OCI-LY3 (cell line): ENCODE measurements around the gene PCARE.
A peak's percentile ranks its signal among the peaks of the same experiment; 100 is the strongest.

Experiments used
- H2AFZ ChIP-seq: fragments of 200-600, 300-600 bp; shearing (Covaris generic); 2 replicates; pipeline ENCODE4 v1.6.0; 2014; ENCODE audit warnings: antibody characterized with exemption, low read depth, low read length
- H3K27ac ChIP-seq: fragments of 200-600, 300-600 bp; sonication (generic); 2 replicates; pipeline ENCODE4 v1.5.1; 2014; ENCODE audit warnings: mild to moderate bottlenecking, low read length, moderate library complexity, mixed read lengths
- H3K27me3 ChIP-seq: fragments of 200-600, 300-600 bp; sonication (generic); 2 replicates; pipeline ENCODE4 v1.6.1; 2014; ENCODE audit warnings: low read depth, low read length, mixed read lengths
- H3K36me3 ChIP-seq: fragments of 200-600, 300-600 bp; sonication (generic); replicated peaks from 2 replicates; pipeline ENCODE3; 2014; ENCODE audit warnings: low read depth, low read length, mixed read lengths
- H3K4me1 ChIP-seq: fragments of 300-600, 200-600 bp; sonication (generic); 2 replicates; pipeline ENCODE4 v1.6.1; 2014; ENCODE audit warnings: low read length, mixed read lengths
- H3K4me2 ChIP-seq: fragments of 200-600, 300-600 bp; sonication (generic); 2 replicates; pipeline ENCODE4 v1.6.1; 2014; ENCODE audit warnings: low read length, mixed read lengths
- H3K4me3 ChIP-seq: fragments of 300-600, 200-600 bp; sonication (generic); 2 replicates; pipeline ENCODE4 v1.5.1; 2014; ENCODE audit warnings: antibody characterized with exemption, mild to moderate bottlenecking, low read length, moderate library complexity
- H3K79me2 ChIP-seq: fragments of 300-600, 200-600 bp; shearing (Covaris generic); 2 replicates; pipeline ENCODE4 v1.6.1; 2014; ENCODE audit warnings: mild to moderate bottlenecking, low read length, mixed read lengths
- H3K9ac ChIP-seq: fragments of 300-600, 200-600 bp; shearing (Covaris generic); 2 replicates; pipeline ENCODE4 v1.6.0; 2014; ENCODE audit warnings: mild to moderate bottlenecking, low read length, moderate library complexity
- H3K9me3 ChIP-seq: fragments of 200-600, 300-600 bp; shearing (Covaris generic); 2 replicates; pipeline ENCODE4 v1.6.1; 2014; ENCODE audit warnings: low read length, mixed read lengths; ENCODE audit not compliant: insufficient read depth
- H4K20me1 ChIP-seq: fragments of 200-600, 300-600 bp; sonication (generic); 2 replicates; pipeline ENCODE4 v1.6.1; 2016; ENCODE audit warnings: low read length, mixed read lengths; ENCODE audit not compliant: insufficient read depth
- EZH2phosphoT487 ChIP-seq: fragments of 200-600 bp; shearing (Covaris generic); IDR thresholded peaks from 2 replicates; pipeline ENCODE4 v1.6.1; 2018; ENCODE audit warnings: antibody characterized with exemption, mixed run types, low read depth
- TF ChIP-seq, protein P1 (sequence below): fragments of 200-600, 300-600 bp; sonication (generic); IDR thresholded peaks from 2 replicates; pipeline ENCODE4 v1.5.1; 2014; ENCODE audit warnings: antibody characterized with exemption, low read length, low read depth

The PCARE gene

DNA sequence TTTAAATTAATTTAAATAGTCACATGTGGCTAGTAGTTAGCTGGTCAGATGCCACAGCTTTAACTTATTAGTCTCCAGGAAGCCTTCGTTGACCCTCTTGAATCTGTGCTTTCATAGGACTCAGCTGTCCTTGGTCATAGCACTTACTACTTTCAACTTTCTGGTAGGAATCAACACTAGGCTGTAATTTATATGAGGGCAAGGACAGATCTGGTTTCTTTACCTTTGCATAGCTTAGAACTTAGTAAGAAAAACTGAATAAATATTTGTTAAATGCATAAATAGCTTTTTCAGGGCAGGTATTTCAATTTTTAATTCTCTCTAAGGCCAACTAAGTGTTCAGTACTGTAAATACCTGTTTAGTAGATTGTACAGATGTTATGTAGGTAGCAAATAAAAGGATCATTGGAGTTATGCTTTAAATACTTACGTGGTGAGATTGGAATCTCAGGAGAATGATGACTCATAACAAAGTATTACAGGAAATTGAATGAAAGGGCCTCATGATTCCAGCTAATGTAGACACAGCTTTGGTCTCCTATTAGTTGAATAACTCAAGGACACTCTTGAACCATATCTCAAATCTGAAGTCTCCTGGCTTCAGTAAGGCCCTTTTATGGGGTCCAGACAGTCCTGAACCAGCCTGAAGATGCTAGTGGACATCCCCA is 43.4 kb upstream of the PCARE start:
- Histone ChIP-seq H3K79me2 (peaks cover 4% of the 10 kb centered on the region), H3K27ac (no peak overlapping the region), H3K4me3 (no peak overlapping the region), H3K4me2 (no peak overlapping the region), H2AFZ (no peak overlapping the region), H3K36me3 (peaks cover 2% of the 10 kb centered on the region), H4K20me1 (no peaks in the 10 kb centered on the region), H3K4me1 (peaks cover 3% of the 10 kb centered on the region; the same call in 1 of the 2 replicates), H3K9me3 (no peaks in the 10 kb centered on the region), H3K27me3 (peaks cover 6% of the 10 kb centered on the region; the same call in 1 of the 2 replicates), H3K9ac (no peak overlapping the region)
- TF ChIP-seq, protein P1, sequence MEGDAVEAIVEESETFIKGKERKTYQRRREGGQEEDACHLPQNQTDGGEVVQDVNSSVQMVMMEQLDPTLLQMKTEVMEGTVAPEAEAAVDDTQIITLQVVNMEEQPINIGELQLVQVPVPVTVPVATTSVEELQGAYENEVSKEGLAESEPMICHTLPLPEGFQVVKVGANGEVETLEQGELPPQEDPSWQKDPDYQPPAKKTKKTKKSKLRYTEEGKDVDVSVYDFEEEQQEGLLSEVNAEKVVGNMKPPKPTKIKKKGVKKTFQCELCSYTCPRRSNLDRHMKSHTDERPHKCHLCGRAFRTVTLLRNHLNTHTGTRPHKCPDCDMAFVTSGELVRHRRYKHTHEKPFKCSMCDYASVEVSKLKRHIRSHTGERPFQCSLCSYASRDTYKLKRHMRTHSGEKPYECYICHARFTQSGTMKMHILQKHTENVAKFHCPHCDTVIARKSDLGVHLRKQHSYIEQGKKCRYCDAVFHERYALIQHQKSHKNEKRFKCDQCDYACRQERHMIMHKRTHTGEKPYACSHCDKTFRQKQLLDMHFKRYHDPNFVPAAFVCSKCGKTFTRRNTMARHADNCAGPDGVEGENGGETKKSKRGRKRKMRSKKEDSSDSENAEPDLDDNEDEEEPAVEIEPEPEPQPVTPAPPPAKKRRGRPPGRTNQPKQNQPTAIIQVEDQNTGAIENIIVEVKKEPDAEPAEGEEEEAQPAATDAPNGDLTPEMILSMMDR: no peak
- no peak for TF ChIP-seq EZH2phosphoT487

- no peaks in the 10 kb centered on the region for H3K9me3 ChIP-seq
- H3K36me3 ChIP-seq: no peaks in the 10 kb centered on the region
- peak overlapping the region; percentile 96 for H3K4me2 ChIP-seq
- TF ChIP-seq, protein P1: no peak
- TF ChIP-seq EZH2phosphoT487: no peak
- H3K9ac ChIP-seq: peak overlapping the region; percentile 76
- peaks cover 8% of the 10 kb centered on the region; the same call in 1 of the 2 replicates for H3K27me3 ChIP-seq
- H2AFZ ChIP-seq: peak overlapping the region; percentile 92
- H3K27ac ChIP-seq: no peak overlapping the region
- no peaks in the 10 kb centered on the region for H4K20me1 ChIP-seq
- H3K4me3 ChIP-seq: peak overlapping the region; percentile 98
- H3K4me1 ChIP-seq: peaks cover 4% of the 10 kb centered on the region; the same call in 1 of the 2 replicates
- peaks cover 4% of the 10 kb centered on the region for H3K79me2 ChIP-seq
Observed at GRCh38 chr2:29115797-29116781, 41.8 kb upstream of the PCARE start.

DNA sequence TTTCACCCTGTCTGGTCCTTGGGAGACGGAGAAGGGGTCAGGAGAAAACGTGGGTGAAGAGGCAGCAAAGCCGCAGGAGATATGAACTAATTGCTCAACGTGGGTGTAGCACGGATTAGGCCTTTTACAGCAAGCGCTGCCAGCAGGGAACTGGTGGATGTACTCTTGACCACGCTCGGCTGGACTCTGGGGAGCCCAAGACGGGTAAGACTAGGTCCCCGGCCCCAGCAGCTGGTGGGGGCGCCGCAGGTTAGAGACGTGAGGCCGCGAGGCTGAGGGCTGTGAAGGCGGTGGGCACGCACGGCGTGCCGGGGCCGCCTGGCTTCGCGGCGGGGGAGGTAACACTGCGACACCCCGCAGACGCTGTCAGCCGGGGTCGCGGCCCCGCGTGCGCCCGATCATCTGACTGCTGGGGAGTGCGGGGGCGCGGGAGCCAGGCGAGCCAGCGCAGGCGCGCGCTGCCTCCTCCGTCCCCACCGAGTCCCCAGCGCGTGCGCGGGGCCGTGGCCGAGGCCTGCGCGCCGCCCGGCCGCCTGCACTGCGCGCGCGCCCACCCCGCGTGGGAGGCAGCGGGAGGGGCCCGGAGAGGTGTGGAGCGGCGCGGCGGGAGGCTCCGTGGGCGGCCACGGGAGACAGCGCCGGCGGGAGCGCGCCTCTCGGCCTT is 40.8 kb upstream of the PCARE start, which contains the start of gene CLIP4:
CLIP4 (plus strand) TSS at position 470 of the 664 bp plus-strand sequence. CDS start 5,974 bp downstream, outside the sequence.
- TF ChIP-seq, protein P1: no peak
- TF ChIP-seq EZH2phosphoT487: no peak
- peak within 1 kb of the TSS; percentile 98 for H3K4me3 ChIP-seq
- no peaks in the 10 kb centered on the region for H4K20me1 ChIP-seq
- H3K4me1 ChIP-seq: peaks cover 9% of the 10 kb centered on the region; the same call in 1 of the 2 replicates
- H3K4me2 ChIP-seq: peak within 1 kb of the TSS; percentile 96
- H2AFZ ChIP-seq: peak within 1 kb of the TSS; percentile 92
- no peak within 1 kb of the TSS for H3K27ac ChIP-seq
- peak within 1 kb of the TSS; percentile 76 for H3K9ac ChIP-seq
- peaks cover 13% of the 10 kb centered on the region; the same call in 1 of the 2 replicates for H3K27me3 ChIP-seq
- no peaks in the 10 kb centered on the region for H3K9me3 ChIP-seq
- no peaks in the 10 kb centered on the region for H3K36me3 ChIP-seq
- peaks cover 4% of the 10 kb centered on the region for H3K79me2 ChIP-seq
